K562 (cell line): ENCODE measurements around the gene EPC2. TPM values are rescaled to one million over a fixed set of nuclear protein-coding genes. Genes with fewer than 3 reads are reported as not detected.

Source experiments
- ARID1B ChIP-seq: fragments of 450-650 bp; IDR thresholded peaks from 2 replicates; pipeline ENCODE4 v1.6.1; 2016; ENCODE audit warnings: antibody characterized with exemption, mild to moderate bottlenecking, inconsistent platforms
- FOSL1 ChIP-seq: fragments of 200-800 bp; sonication (Bioruptor generic); conservative IDR thresholded peaks from 2 replicates; pipeline ENCODE4 v1.6.1; 2016; ENCODE audit warnings: missing genetic modification characterization, missing compliant biosample characterization
- KDM1A ChIP-seq, 2 experiments: fragments of 450-650 bp; IDR thresholded peaks; 2 replicates each; pipeline ENCODE4 v1.6.1; 2016; ENCODE audit warnings: mild to moderate bottlenecking in 2 of 2
- NR2C2 ChIP-seq, 2 experiments: fragments of 200-800 bp in 1 of 2; sonication (Bioruptor generic) in 1 of 2; sonication (generic) in 1 of 2; formaldehyde crosslinking in 1 of 2; IDR thresholded peaks; 2 replicates each; pipeline versions ENCODE4 v1.6.1 to v1.8.0; 2016 to 2022; ENCODE audit warnings: mild to moderate bottlenecking in 1 of 2, missing compliant biosample characterization in 1 of 2, missing genetic modification characterization in 1 of 2, missing genetic modification reagents in 1 of 2
- PCBP2 ChIP-seq: fragments of 200-400 bp; formaldehyde crosslinking; IDR thresholded peaks from 2 replicates; pipeline ENCODE4 v1.6.1; 2018; ENCODE audit warnings: low read length, low read depth, mild to moderate bottlenecking, moderate library complexity; ENCODE audit not compliant: poor library complexity, severe bottlenecking
- POLR2B ChIP-seq: fragments of 450-650 bp; IDR thresholded peaks from 2 replicates; pipeline ENCODE4 v1.6.1; 2018; ENCODE audit warnings: low read depth; ENCODE audit not compliant: partially characterized antibody
- RUNX1 ChIP-seq: sonication (generic); IDR thresholded peaks from 2 replicates; pipeline ENCODE4 v1.6.1; 2016; ENCODE audit warnings: antibody characterized with exemption, low read depth
- ZNF436 ChIP-seq: fragments of 250-450, 450-650 bp; sonication (Bioruptor Pico); formaldehyde crosslinking; IDR thresholded peaks from 2 replicates; pipeline ENCODE4 v1.7.0; 2020; ENCODE audit warnings: mild to moderate bottlenecking
- polyA plus RNA-seq, 8 experiments: library from polyadenylated mRNA; depleted of rRNA in 4 of 8; stranded (reverse) in 5 of 8; unstranded in 3 of 8; fragments of >200 nt; fragmentation: Nextera tagmentation in 2 of 8; fragmentation: Illumina TruSeq in 1 of 8; extraction: Ambion mirVana in 2 of 8; extraction: Trizol in 1 of 8; gene quantifications; 2 replicates each; pipeline versions ENCODE4 v1.2.1 to v1.2.3, GENCODE V29; 2011 to 2014; ENCODE audit warnings: inconsistent platforms in 1 of 8, missing spikeins in 1 of 8
- total RNA-seq, 7 experiments: library from RNA; depleted of rRNA in 6 of 7; stranded (reverse); fragments of >200 nt in 6 of 7; fragmentation: Illumina TruSeq in 2 of 7; extraction: Trizol in 2 of 7; gene quantifications; 2 replicates each; pipeline versions ENCODE4 v1.2.1 to v1.2.3, GENCODE V29; 2011 to 2021; ENCODE audit warnings: low replicate concordance in 1 of 7
- TF ChIP-seq, protein P1 (sequence below), 2 experiments: fragments of 450-650 bp; conservative IDR thresholded peaks; 2 replicates each; pipeline ENCODE4 v1.6.1; 2017; ENCODE audit warnings: mild to moderate bottlenecking in 2 of 2, moderate library complexity in 2 of 2
- TF ChIP-seq, protein P2 (sequence below), 2 experiments: fragments of 200-800 bp in 1 of 2; sonication (Bioruptor generic) in 1 of 2; sonication (generic) in 1 of 2; formaldehyde crosslinking in 1 of 2; IDR thresholded peaks in 1 of 2; conservative IDR thresholded peaks in 1 of 2; 2 replicates each; pipeline versions ENCODE4 v1.5.0 to v1.6.1; 2016 to 2020; ENCODE audit warnings: missing compliant biosample characterization in 1 of 2, missing genetic modification characterization in 1 of 2, missing genetic modification reagents in 1 of 2

The EPC2 gene
- total and polyA plus RNA-seq, 9 of the 15 experiments (the other 6 are each of a cell fraction or from before 2014, with no cell fraction given), result 7.0 to 35.8 (median 29.1) TPM

DNA sequence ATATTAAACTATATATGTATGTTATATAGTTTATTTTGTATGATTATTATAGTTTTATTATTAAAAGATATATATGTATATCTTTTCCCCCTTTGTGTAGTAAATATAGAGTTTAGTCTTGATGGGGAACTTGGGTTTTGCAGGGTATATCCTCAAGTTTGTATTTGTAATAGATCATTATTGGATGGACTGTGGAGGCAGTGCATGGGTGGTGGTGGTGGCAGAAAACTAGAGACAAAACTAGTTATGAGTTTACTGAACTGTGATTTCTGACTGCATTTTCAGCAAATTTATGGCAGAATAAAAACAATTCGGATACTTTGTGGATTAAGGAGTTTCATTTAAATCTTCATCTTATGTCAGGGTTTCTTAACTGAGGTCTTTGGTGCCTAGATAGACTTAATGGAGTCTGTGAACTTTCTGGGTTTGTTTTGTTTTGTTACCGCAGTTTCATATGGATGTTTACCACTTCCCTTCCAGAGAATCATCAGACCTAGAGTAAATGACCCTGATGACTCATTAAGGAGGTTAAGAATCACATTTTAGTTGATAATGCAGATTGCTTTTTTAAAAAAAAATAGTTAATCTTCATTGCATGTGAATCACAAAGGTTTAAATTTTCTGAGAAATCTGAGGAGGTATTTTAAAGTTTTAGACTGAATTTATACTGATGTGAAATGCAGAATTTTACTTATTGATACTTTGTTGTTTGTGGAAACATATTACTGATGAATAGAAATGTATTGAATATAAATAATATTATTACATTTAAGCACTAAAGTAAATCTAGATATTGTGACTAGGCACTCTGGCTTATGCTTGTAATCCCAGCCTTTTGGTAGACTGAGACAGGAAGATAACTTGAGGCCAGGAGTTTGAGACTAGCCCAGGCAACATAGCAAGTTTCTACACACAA is 14.5 kb downstream of the EPC2 start (continued):
- TF ChIP-seq NR2C2 (CRISPR knock-in tag; IDR thresholded peaks at IDR 0.05), result no peak
- TF ChIP-seq NR2C2 (tag; IDR thresholded peaks at IDR 0.05), result peak; percentile 90
- TF ChIP-seq ZNF436 (CRISPR knock-in tag), result no peak
- TF ChIP-seq FOSL1, result peak; percentile 94
- TF ChIP-seq, protein P1, sequence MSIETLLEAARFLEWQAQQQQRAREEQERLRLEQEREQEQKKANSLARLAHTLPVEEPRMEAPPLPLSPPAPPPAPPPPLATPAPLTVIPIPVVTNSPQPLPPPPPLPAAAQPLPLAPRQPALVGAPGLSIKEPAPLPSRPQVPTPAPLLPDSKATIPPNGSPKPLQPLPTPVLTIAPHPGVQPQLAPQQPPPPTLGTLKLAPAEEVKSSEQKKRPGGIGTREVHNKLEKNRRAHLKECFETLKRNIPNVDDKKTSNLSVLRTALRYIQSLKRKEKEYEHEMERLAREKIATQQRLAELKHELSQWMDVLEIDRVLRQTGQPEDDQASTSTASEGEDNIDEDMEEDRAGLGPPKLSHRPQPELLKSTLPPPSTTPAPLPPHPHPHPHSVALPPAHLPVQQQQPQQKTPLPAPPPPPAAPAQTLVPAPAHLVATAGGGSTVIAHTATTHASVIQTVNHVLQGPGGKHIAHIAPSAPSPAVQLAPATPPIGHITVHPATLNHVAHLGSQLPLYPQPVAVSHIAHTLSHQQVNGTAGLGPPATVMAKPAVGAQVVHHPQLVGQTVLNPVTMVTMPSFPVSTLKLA (conservative IDR thresholded peaks at IDR 0.05), result 0 out of 4 replicates have a peak, but pooled peaks of 1 of the 2 experiments have one; percentile 19
- TF ChIP-seq POLR2B, result no peak
- TF ChIP-seq ARID1B, result peak; percentile 41; the same call in 1 of the 2 replicates
- no peak for TF ChIP-seq PCBP2
- TF ChIP-seq KDM1A (IDR thresholded peaks at IDR 0.05), result peak; percentile 53 to 72
- no peak for TF ChIP-seq RUNX1
- TF ChIP-seq, protein P2, sequence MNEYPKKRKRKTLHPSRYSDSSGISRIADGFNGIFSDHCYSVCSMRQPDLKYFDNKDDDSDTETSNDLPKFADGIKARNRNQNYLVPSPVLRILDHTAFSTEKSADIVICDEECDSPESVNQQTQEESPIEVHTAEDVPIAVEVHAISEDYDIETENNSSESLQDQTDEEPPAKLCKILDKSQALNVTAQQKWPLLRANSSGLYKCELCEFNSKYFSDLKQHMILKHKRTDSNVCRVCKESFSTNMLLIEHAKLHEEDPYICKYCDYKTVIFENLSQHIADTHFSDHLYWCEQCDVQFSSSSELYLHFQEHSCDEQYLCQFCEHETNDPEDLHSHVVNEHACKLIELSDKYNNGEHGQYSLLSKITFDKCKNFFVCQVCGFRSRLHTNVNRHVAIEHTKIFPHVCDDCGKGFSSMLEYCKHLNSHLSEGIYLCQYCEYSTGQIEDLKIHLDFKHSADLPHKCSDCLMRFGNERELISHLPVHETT (CRISPR knock-in tag; conservative IDR thresholded peaks at IDR 0.05 in 1 of 2, IDR thresholded peaks at IDR 0.05 in 1 of 2), result peak in 1 of 2 experiments; percentile 41; a peak in 1 of 4 replicates
